Uterus (tissue), 2 donors: ENCODE data around the gene HLCS.

ENCODE experiments used
- CTCF ChIP-seq, 4 experiments: fragments of 200-600 bp in 2 of 4; fragments of 450-650 bp in 2 of 4; sonication (generic) in 2 of 4; IDR thresholded peaks; one replicate each; pipeline ENCODE4 v1.5.1; 2016 to 2019; ENCODE audit warnings: antibody characterized with exemption in 4 of 4, mild to moderate bottlenecking in 2 of 4, moderate library complexity in 1 of 4
- POLR2A ChIP-seq, 2 donors: fragments of 450-650 bp; IDR thresholded peaks; one replicate each; pipeline ENCODE4 v1.6.1; 2016; ENCODE audit warnings: antibody characterized with exemption in 2 of 2, mild to moderate bottlenecking in 1 of 2, moderate library complexity in 1 of 2

- TF ChIP-seq CTCF (IDR thresholded peaks at IDR 0.05) (no peak), POLR2A (IDR thresholded peaks at IDR 0.05) (no peak)
Measured at GRCh38 chr21:36934864-36935420, 31.5 kb downstream of the HLCS start.
